Panc1 (cell line): ENCODE measurements around the gene TBR1. TPM values are rescaled to one million over a fixed set of nuclear protein-coding genes. Genes with fewer than 3 reads are reported as not detected.

Experiments used
- ATAC-seq: fragments of 200-7000 bp; cut with Tn5 transposase; 2 replicates; pipeline ENCODE4 v1.9.1; 2020; ENCODE audit warnings: mild to moderate bottlenecking, moderate library complexity
- Bru-seq: library from RNA; stranded (reverse); fragments of 400-500 nt; gene quantifications from one replicate; lab custom pipeline; 2021; lab: Mats Ljungman, UMichigan
- BruChase-seq, 2 experiments: library from RNA; stranded (reverse); fragments of 400-500 nt; gene quantifications; one replicate each; lab custom pipeline; 2021; lab: Mats Ljungman, UMichigan
- BruUV-seq: library from RNA; stranded (reverse); fragments of 400-500 nt; replicated peaks from 2 replicates; lab custom pipeline; 2021; lab: Mats Ljungman, UMichigan
- CTCF ChIA-PET: fragments of 300-600 bp; sonication (Branson Sonifier 250); formaldehyde crosslinking; loops from one replicate; lab custom pipeline; 2022; ENCODE audit warnings: antibody characterized with exemption; lab: Charles Lee
- POLR2A ChIA-PET: fragments of 300-600 bp; sonication (Branson Sonifier 250); formaldehyde crosslinking; loops from one replicate; lab custom pipeline; 2022; ENCODE audit warnings: antibody characterized with exemption; lab: Charles Lee
- DNase-seq: peaks from one replicate; pipeline ENCODE4 v3.0.0-alpha.2; 2010; ENCODE audit warnings: low read depth, low spot score
- H3K27ac ChIP-seq: 2 replicates; pipeline ENCODE4 v1.5.1; 2011; ENCODE audit warnings: mild to moderate bottlenecking, low read length, inconsistent platforms
- H3K27me3 ChIP-seq: fragments of 200-500 bp; sonication (Bioruptor generic); 2 replicates; pipeline ENCODE4 v1.6.0; 2014; ENCODE audit warnings: low read length, inconsistent platforms; ENCODE audit not compliant: control insufficient read depth, insufficient read depth
- H3K36me3 ChIP-seq: fragments of 200-500 bp; sonication (Bioruptor generic); 2 replicates; pipeline ENCODE4 v1.5.1; 2014; ENCODE audit warnings: inconsistent platforms, mild to moderate bottlenecking, low read length, moderate library complexity; ENCODE audit not compliant: control insufficient read depth, insufficient read depth
- H3K4me1 ChIP-seq: 2 replicates; pipeline ENCODE4 v1.5.1; 2011; ENCODE audit warnings: inconsistent platforms, mild to moderate bottlenecking, low read length, moderate library complexity; ENCODE audit not compliant: control insufficient read depth, insufficient read depth
- H3K4me3 ChIP-seq, 2 experiments: 2 replicates each; pipeline ENCODE4 v1.5.1; 2011 to 2012; ENCODE audit warnings: low read depth in 2 of 2, low read length in 2 of 2, mild to moderate bottlenecking in 2 of 2, inconsistent platforms in 1 of 2, moderate library complexity in 1 of 2
- H3K9me3 ChIP-seq: fragments of 200-500 bp; sonication (Bioruptor generic); 2 replicates; pipeline ENCODE4 v1.5.1; 2014; ENCODE audit warnings: low read depth, mild to moderate bottlenecking, inconsistent platforms, low read length, moderate library complexity; ENCODE audit not compliant: control insufficient read depth, insufficient read depth
- POLR2AphosphoS5 ChIP-seq: IDR thresholded peaks from 2 replicates; pipeline ENCODE4 v1.6.1; 2012; ENCODE audit warnings: mild to moderate bottlenecking, low read depth, low read length, moderate library complexity
- REST ChIP-seq, 2 experiments: IDR thresholded peaks; 2 replicates each; pipeline ENCODE4 v1.6.1; 2011 to 2012; ENCODE audit warnings: low read depth in 2 of 2, control low read depth in 1 of 2, low read length in 1 of 2, mild to moderate bottlenecking in 1 of 2, moderate library complexity in 1 of 2; ENCODE audit not compliant: insufficient read depth in 1 of 2
- SIN3A ChIP-seq: IDR thresholded peaks from 2 replicates; pipeline ENCODE4 v1.6.1; 2012; ENCODE audit warnings: low read depth, mild to moderate bottlenecking, low read length, moderate library complexity, borderline replicate concordance; ENCODE audit not compliant: insufficient read depth
- TCF7L2 ChIP-seq: IDR thresholded peaks from 2 replicates; pipeline ENCODE4 v1.6.1; 2011; ENCODE audit warnings: mild to moderate bottlenecking, low read depth, low read length, inconsistent platforms
- in situ Hi-C: cut with HindIII; loops from 2 replicates; pipeline ENCODE4 v1.10.0; 2016; ENCODE audit warnings: low sequenced_read_pairs, low pct_unique_long_range_greater_than_20kb
- intact Hi-C: fragments of 100-400 bp; cut with micrococcal nuclease; formaldehyde crosslinking; loops from one replicate; pipeline ENCODE4 v1.10.0; 2022; ENCODE audit not compliant: unreplicated experiment
- long read RNA-seq: library from polyadenylated mRNA; unstranded; transcript quantifications from one replicate; pipeline ENCODE4 v2.0.0, GENCODE V29; 2021; ENCODE audit not compliant: unreplicated experiment
- polyA plus RNA-seq: library from polyadenylated mRNA; unstranded; fragments of >200 nt; gene quantifications from one replicate; pipeline ENCODE4 v1.2.1, GENCODE V29; 2012; ENCODE audit warnings: missing spikeins; ENCODE audit not compliant: insufficient read length
- total RNA-seq: library from RNA; stranded (reverse); gene quantifications from one replicate; pipeline ENCODE4 v1.2.1, GENCODE V29; 2021; ENCODE audit not compliant: unreplicated experiment
- TF ChIP-seq, protein P1 (sequence below): fragments of 450-650 bp; IDR thresholded peaks from 2 replicates; pipeline ENCODE4 v1.5.1; 2017; ENCODE audit warnings: mild to moderate bottlenecking

TBR1 gene
- total RNA-seq (not detected), Bru-seq, nascent RNA (percentile 20 among the genes with signal in this experiment), BruChase-seq, experiment 1, labeled RNA remaining after a 2-hour chase (percentile 22 among the genes with signal in this experiment), BruChase-seq, experiment 2, labeled RNA remaining after a 6-hour chase (percentile 18 among the genes with signal in this experiment)
- not detected for polyA plus RNA-seq
- long read RNA-seq: 0 reads

DNA sequence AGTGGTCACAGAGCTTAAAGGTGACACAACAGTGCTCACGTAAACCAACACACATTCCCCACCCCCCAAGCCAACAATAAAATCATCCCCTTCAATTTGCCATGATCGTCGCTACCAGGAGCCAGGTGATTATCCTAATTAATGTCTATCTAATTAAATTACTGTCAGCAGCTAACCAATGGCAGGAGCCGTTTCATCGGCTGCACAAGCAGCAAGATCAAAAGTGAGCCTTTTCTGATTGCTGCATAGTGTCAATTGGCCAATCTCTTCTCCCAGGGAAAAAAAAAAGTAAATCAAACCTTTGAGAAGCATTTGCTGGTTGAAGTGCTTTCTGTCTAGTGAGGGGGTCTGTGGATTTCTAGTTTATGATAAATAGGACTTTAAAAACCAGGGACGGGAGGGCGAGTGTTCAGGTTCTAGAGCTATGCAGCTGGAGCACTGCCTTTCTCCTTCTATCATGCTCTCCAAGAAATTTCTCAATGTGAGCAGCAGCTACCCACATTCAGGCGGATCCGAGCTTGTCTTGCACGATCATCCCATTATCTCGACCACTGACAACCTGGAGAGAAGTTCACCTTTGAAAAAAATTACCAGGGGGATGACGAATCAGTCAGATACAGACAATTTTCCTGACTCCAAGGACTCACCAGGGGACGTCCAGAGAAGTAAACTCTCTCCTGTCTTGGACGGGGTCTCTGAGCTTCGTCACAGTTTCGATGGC lies at the start of gene TBR1:
Gene TBR1, plus strand, starts transcription at position 311 of the 721 bp plus-strand sequence. Its CDS starts 114 bp downstream, at position 425.
- Histone ChIP-seq H3K27me3 (peaks cover 29% of the 10 kb centered on the region), H3K36me3 (peaks cover 3% of the 10 kb centered on the region; the same call in 1 of the 2 replicates), H3K4me3 (peak within 1 kb of the TSS in 1 of 2 experiments; percentile 56; a peak in 3 of 4 replicates), H3K4me1 (peaks cover 20% of the 10 kb centered on the region), H3K9me3 (no peaks in the 10 kb centered on the region), H3K27ac (no peak within 1 kb of the TSS)
- no TSS peak for BruUV-seq
- in situ Hi-C loops: no loop called here
- ChIA-PET CTCF (no interaction called here), POLR2A (no interaction called here)
- DNase-seq (no peak), ATAC-seq (peak; percentile 35; the same call in 1 of the 2 replicates)
- TF ChIP-seq TCF7L2: peak; percentile 88
- TF ChIP-seq, protein P1, sequence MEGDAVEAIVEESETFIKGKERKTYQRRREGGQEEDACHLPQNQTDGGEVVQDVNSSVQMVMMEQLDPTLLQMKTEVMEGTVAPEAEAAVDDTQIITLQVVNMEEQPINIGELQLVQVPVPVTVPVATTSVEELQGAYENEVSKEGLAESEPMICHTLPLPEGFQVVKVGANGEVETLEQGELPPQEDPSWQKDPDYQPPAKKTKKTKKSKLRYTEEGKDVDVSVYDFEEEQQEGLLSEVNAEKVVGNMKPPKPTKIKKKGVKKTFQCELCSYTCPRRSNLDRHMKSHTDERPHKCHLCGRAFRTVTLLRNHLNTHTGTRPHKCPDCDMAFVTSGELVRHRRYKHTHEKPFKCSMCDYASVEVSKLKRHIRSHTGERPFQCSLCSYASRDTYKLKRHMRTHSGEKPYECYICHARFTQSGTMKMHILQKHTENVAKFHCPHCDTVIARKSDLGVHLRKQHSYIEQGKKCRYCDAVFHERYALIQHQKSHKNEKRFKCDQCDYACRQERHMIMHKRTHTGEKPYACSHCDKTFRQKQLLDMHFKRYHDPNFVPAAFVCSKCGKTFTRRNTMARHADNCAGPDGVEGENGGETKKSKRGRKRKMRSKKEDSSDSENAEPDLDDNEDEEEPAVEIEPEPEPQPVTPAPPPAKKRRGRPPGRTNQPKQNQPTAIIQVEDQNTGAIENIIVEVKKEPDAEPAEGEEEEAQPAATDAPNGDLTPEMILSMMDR: no peak
- intact Hi-C loops: loop anchor here (10.0 kb wide), 1 partner anchor 529 kb away; no protein-coding TSS in a partner anchor

DNA sequence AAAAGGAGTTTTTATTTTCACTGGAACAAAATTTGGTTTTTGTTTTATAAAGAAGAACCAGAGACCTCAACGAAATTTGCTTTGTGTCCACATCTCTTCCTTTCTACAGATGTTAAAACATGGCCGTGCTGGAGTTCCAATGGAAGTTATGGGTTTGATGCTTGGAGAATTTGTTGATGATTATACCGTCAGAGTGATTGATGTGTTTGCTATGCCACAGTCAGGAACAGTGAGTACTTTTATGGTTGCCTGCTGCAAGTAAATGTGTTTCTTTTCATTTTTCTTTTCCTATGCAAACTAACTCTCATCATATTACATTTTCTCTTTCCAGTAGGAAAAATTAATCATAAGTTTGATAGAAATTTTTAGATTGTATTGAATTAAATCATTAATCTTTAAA lies 48.4 kb upstream of the TBR1 start:
- Histone ChIP-seq H3K4me1 (no peaks in the 10 kb centered on the region), H3K27ac (no peak overlapping the region), H3K36me3 (peaks cover 15% of the 10 kb centered on the region), H3K27me3 (no peaks in the 10 kb centered on the region), H3K4me3 (no peak overlapping the region), H3K9me3 (peaks cover under 1% of the 10 kb centered on the region; the same call in 1 of the 2 replicates)
- no TSS peak for BruUV-seq
- in situ Hi-C loops (no loop called here), intact Hi-C loops (no loop called here)
- CTCF ChIA-PET: no interaction called here
- ATAC-seq (no peak), DNase-seq (no peak)
- TF ChIP-seq POLR2AphosphoS5 (no peak), SIN3A (no peak), REST (IDR thresholded peaks at IDR 0.05; ENCODE audit: insufficient read depth in 1 of 2, low read depth in 2 of 2, low read length in 1 of 2) (no peak), TCF7L2 (no peak)
- TF ChIP-seq, protein P1: no peak
- POLR2A ChIA-PET: no interaction called here
